ENCODE measurements around the gene CBFA2T2.
"Not testable (repeated sequence)": the region's sequence is repeated elsewhere in the genome, so short reads cannot be mapped to it uniquely, and the experiment has no call there.

The CBFA2T2 gene

DNA sequence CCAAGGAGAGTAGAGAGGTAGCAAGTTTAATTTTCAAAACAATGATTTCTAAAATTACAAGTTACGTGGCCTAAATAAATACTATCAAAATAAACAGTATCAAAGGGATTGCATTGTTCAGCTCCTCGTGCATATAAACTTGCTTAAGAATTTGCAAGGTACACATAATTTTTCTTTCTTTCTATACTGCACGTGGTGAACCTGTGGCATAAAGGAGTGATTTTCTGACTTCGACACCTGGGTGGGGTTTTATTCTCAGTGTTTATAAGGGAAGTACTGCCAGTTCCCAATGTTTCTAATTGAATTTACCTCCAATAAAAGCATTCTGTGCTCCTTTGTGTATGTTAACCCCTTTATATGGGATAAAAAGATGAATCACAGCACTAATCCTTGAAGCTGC, 122.1 kb downstream of the CBFA2T2 start:
- no peak overlapping the region for H3K9ac ChIP-seq (ENCODE audit: low read length)

DNA sequence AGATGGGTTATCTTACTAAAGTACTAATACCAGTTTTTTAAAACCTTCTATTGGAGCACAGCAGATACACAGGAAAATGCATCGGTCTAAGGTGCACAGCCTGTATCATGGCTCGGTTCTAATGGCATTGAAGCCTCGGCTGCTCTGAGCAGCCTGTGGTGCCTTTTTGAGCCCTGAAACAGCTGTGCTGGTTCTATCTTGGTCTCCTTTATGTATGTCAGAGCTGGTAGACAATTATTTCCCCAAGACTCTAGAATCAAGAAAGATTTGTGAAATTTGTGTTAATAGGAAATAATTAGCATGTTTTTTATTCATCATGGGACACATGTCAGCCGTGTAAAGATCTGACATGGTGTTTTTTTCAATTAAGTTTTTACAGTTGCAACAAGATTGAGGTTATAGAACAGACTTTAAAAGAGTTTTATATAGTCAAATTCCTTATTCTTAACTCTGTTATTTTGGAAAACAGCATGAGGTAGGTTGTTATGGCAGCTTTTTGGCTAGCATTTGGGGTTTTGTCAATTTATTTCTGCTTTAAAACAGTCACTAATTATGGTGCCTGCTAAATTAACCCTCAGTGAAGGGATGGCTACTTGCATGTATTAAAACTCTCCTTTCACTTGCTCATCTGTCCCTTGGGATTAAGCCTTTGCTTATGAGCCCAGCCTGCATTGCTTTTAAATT, 132.0 kb downstream of the CBFA2T2 start:
- Histone ChIP-seq H3K36me3 (ENCODE audit: control insufficient read depth, insufficient read depth, low read length, severe bottlenecking) (peaks cover 39% of the 10 kb centered on the region), H3K9ac (ENCODE audit: low read length) (no peak overlapping the region), H3K27me3 (replicated peaks; ENCODE audit: control insufficient read depth, insufficient read depth, low read length) (no peaks in the 10 kb centered on the region), H3K4me3 (ENCODE audit: low read length) (no peak overlapping the region), H3K4me1 (ENCODE audit: control insufficient read depth, insufficient read depth, low read length) (no peaks in the 10 kb centered on the region), H3K9me3 (ENCODE audit: control insufficient read depth, low read length) (no peaks in the 10 kb centered on the region)
- DNase-seq (ENCODE audit: low read depth) = no peak

More for the DNA sequence above, 122.1 kb downstream of the CBFA2T2 start:
- no peaks in the 10 kb centered on the region for H3K9me3 ChIP-seq (ENCODE audit: control insufficient read depth, low read length)
- H3K4me1 ChIP-seq (ENCODE audit: control insufficient read depth, insufficient read depth, low read length) = no peaks in the 10 kb centered on the region
- H3K27me3 ChIP-seq (replicated peaks; ENCODE audit: control insufficient read depth, insufficient read depth, low read length) = no peaks in the 10 kb centered on the region
- no peak for DNase-seq (ENCODE audit: low read depth)
- no peak overlapping the region for H3K4me3 ChIP-seq (ENCODE audit: low read length)
- H3K36me3 ChIP-seq (ENCODE audit: control insufficient read depth, insufficient read depth, low read length, severe bottlenecking) = peaks cover 63% of the 10 kb centered on the region

DNA sequence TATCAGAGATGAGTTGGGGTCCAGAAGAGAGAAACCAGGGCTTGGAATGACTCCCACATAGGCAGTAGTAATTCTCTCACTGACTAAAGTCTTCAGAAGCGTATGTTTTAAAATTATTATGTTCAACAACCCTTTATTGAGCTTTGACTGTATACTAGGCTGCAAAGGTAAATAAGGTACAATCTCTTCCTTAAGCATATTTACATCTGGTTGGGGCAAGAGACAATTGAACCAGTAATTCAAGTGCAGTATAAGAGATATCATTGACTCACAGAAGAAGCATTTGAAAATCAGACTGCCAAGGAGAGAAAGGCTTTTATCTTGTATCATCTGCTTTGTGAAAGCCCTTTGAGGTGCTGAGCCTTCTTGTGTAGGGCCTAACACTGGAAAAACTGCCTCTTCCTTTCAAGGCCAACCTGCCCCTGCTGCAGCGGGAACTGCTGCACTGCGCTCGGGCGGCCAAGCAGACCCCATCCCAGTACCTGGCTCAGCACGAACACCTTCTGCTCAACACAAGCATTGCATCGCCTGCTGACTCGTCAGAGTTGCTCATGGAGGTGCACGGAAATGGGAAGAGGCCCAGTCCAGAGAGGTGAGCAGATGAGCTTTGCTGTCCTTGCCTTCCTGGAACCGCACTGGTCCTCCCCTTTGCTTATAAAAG, 132.9 kb downstream of the CBFA2T2 start:
- no peaks in the 10 kb centered on the region for H3K4me1 ChIP-seq (ENCODE audit: control insufficient read depth, insufficient read depth, low read length)
- no peak for DNase-seq (ENCODE audit: low read depth)
- no peak overlapping the region for H3K4me3 ChIP-seq (ENCODE audit: low read length)
- no peaks in the 10 kb centered on the region for H3K27me3 ChIP-seq (replicated peaks; ENCODE audit: control insufficient read depth, insufficient read depth, low read length)
- no peak overlapping the region for H3K9ac ChIP-seq (ENCODE audit: low read length)
- no peaks in the 10 kb centered on the region for H3K9me3 ChIP-seq (ENCODE audit: control insufficient read depth, low read length)
- H3K36me3 ChIP-seq (ENCODE audit: control insufficient read depth, insufficient read depth, low read length, severe bottlenecking) = peaks cover 35% of the 10 kb centered on the region

DNA sequence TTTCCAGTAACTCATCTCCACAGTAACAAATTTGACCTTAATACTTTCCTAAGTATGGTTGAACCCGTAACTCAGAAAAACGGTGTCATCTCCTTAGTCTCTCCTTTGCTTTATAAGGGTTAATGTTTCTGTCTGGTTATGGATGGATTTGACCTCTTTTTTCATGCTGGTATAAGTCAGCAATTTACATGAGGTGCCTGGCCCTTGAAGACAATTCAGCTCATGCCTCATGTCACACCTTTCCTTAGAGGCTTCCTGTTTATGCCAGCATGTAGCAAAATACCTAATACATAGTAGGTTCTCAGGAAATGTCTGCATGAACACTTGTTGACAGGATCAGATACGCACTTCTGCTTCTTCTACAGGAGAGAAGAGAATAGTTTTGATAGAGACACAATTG, 134.5 kb downstream of the CBFA2T2 start:
- no peak for DNase-seq (ENCODE audit: low read depth)
- Histone ChIP-seq H3K36me3 (ENCODE audit: control insufficient read depth, insufficient read depth, low read length, severe bottlenecking) (peaks cover 51% of the 10 kb centered on the region), H3K9ac (ENCODE audit: low read length) (no peak overlapping the region)

DNA sequence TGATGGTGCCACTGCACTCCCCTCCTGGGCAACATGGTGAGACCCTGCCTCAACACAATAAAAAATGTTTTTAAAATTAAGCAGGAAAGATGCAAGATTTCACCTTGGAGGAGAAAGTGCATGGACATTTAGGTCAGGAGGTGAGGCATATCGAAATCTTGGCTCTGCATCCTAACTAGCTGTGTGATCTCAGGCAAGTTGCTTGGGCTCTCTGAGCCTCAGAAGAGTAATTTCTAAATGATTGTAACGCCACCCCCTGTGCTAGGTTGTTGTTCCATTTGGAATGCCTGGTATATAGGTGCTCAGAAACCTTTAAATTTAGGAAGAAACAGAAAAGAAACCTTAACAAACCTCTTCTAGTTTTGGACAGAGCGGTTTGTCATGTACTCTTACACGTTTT, 136.3 kb downstream of the CBFA2T2 start:
- Histone ChIP-seq H3K27me3 (replicated peaks; ENCODE audit: control insufficient read depth, insufficient read depth, low read length) (no peaks in the 10 kb centered on the region), H3K4me3 (ENCODE audit: low read length) (no peak overlapping the region), H3K9me3 (ENCODE audit: control insufficient read depth, low read length) (no peaks in the 10 kb centered on the region), H3K36me3 (ENCODE audit: control insufficient read depth, insufficient read depth, low read length, severe bottlenecking) (peaks cover 65% of the 10 kb centered on the region), H3K4me1 (ENCODE audit: control insufficient read depth, insufficient read depth, low read length) (no peaks in the 10 kb centered on the region), H3K9ac (ENCODE audit: low read length) (no peak overlapping the region)
- DNase-seq (ENCODE audit: low read depth) = no peak

More for the DNA sequence above, 134.5 kb downstream of the CBFA2T2 start:
- Histone ChIP-seq H3K9me3 (ENCODE audit: control insufficient read depth, low read length) (no peaks in the 10 kb centered on the region), H3K27me3 (replicated peaks; ENCODE audit: control insufficient read depth, insufficient read depth, low read length) (no peaks in the 10 kb centered on the region), H3K4me1 (ENCODE audit: control insufficient read depth, insufficient read depth, low read length) (no peaks in the 10 kb centered on the region), H3K4me3 (ENCODE audit: low read length) (no peak overlapping the region)

DNA sequence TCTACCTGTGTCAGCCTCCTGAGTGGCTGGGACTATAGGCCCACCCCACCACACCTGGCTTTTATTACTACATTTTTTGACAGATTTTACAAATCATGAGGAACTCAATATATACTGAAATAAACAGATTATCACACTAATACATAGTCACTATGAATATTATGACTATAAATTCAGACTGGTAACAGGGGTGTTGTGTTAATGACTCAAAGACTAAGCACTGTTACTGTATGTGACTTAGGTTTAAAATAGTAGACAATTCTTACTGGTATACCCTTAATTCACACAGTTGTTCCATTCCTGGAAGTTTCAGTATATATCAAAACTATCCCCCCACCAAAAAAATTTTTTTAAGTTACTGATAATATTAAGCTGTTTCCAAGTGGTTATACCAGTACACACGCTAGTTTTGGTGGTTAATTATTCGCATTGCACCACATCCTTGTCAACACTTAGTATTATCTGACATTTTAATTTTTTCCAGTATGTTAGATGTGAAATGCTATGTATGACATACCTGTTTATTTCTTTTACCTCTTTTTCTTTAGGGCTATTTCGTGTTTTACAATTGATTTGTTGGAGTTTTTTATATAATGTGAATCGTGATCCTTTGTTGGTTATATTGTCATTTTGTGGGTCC, 137.8 kb downstream of the CBFA2T2 start:
- no peak overlapping the region for H3K4me3 ChIP-seq (ENCODE audit: low read length)
- H3K27me3 ChIP-seq (replicated peaks; ENCODE audit: control insufficient read depth, insufficient read depth, low read length) = no peaks in the 10 kb centered on the region
- no peaks in the 10 kb centered on the region for H3K4me1 ChIP-seq (ENCODE audit: control insufficient read depth, insufficient read depth, low read length)
- no peak overlapping the region for H3K9ac ChIP-seq (ENCODE audit: low read length)
- H3K9me3 ChIP-seq (ENCODE audit: control insufficient read depth, low read length) = no peaks in the 10 kb centered on the region
- peaks cover 65% of the 10 kb centered on the region for H3K36me3 ChIP-seq (ENCODE audit: control insufficient read depth, insufficient read depth, low read length, severe bottlenecking)
- no peak for DNase-seq (ENCODE audit: low read depth)

DNA sequence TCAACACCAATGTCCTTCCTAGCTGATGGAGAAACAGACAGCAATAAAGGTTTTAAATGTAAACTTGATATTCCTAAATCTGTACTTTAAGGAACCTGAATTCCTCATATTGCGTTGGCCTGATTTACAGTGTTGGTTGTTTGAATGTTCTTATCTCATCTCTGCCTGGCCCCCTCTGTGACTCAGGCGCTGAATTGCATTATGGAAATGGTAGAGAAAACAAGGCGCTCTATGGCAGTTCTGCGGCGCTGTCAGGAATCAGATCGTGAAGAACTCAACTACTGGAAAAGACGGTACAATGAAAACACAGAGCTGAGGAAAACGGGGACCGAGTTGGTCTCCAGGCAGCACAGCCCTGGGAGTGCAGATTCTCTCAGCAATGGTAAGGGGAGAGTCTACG, 139.6 kb downstream of the CBFA2T2 start:
- H3K9me3 ChIP-seq (ENCODE audit: control insufficient read depth, low read length) = no peaks in the 10 kb centered on the region
- no peak overlapping the region for H3K9ac ChIP-seq (ENCODE audit: low read length)
- no peak overlapping the region for H3K4me3 ChIP-seq (ENCODE audit: low read length)
- no peaks in the 10 kb centered on the region for H3K27me3 ChIP-seq (replicated peaks; ENCODE audit: control insufficient read depth, insufficient read depth, low read length)
- no peaks in the 10 kb centered on the region for H3K4me1 ChIP-seq (ENCODE audit: control insufficient read depth, insufficient read depth, low read length)
- peaks cover 60% of the 10 kb centered on the region for H3K36me3 ChIP-seq (ENCODE audit: control insufficient read depth, insufficient read depth, low read length, severe bottlenecking)
- DNase-seq (ENCODE audit: low read depth) = no peak

DNA sequence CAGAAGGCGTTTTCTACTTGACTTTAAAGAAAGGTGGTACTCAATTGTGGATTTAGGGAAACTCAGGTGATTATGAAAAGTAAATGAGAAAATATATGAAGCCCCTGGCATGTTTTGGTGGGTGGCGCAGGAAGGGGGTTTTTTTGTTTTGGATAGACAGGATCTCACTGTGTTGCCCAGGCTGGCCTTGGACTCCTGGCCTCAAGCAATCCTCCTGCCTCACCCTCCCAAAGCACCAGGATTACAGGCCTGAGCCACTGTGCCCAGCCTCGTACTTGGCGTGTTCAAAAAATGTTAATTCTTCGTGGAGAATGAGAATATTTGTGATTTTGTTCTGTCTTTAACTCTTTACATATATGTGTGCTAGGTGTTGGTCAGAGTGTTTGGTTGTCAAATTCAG, 140.1 kb downstream of the CBFA2T2 start:
- no peak for DNase-seq (ENCODE audit: low read depth)
- H3K36me3 ChIP-seq (ENCODE audit: control insufficient read depth, insufficient read depth, low read length, severe bottlenecking) = peaks cover 56% of the 10 kb centered on the region
- no peak overlapping the region for H3K4me3 ChIP-seq (ENCODE audit: low read length)
- no peaks in the 10 kb centered on the region for H3K9me3 ChIP-seq (ENCODE audit: control insufficient read depth, low read length)
- H3K27me3 ChIP-seq (replicated peaks; ENCODE audit: control insufficient read depth, insufficient read depth, low read length) = no peaks in the 10 kb centered on the region
- H3K4me1 ChIP-seq (ENCODE audit: control insufficient read depth, insufficient read depth, low read length) = no peaks in the 10 kb centered on the region
- no peak overlapping the region for H3K9ac ChIP-seq (ENCODE audit: low read length)

DNA sequence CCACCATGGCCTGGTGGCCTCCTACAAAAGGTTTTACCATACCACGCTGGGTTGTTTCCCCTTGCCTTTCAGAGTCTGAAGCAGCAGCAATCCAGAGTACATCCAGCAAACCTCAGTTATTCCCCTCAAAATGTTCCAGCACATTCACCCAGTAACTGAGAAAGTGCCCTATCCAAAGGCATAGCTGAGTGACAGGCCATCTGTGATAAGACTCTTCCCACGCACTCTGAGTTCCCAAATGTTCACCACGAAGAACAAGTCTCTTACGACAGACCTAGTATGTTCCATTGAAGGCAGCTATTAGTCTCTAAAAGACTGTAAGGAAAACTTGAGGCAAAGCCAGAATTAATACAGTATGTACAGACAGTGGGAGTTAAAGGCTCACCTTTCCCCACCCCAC, 140.6 kb downstream of the CBFA2T2 start:
- H3K27me3 ChIP-seq (replicated peaks; ENCODE audit: control insufficient read depth, insufficient read depth, low read length) = no peaks in the 10 kb centered on the region
- H3K9ac ChIP-seq (ENCODE audit: low read length) = no peak overlapping the region
- no peaks in the 10 kb centered on the region for H3K4me1 ChIP-seq (ENCODE audit: control insufficient read depth, insufficient read depth, low read length)
- DNase-seq (ENCODE audit: low read depth) = no peak
- H3K36me3 ChIP-seq (ENCODE audit: control insufficient read depth, insufficient read depth, low read length, severe bottlenecking) = peaks cover 54% of the 10 kb centered on the region
- H3K4me3 ChIP-seq (ENCODE audit: low read length) = no peak overlapping the region
- H3K9me3 ChIP-seq (ENCODE audit: control insufficient read depth, low read length) = no peaks in the 10 kb centered on the region

DNA sequence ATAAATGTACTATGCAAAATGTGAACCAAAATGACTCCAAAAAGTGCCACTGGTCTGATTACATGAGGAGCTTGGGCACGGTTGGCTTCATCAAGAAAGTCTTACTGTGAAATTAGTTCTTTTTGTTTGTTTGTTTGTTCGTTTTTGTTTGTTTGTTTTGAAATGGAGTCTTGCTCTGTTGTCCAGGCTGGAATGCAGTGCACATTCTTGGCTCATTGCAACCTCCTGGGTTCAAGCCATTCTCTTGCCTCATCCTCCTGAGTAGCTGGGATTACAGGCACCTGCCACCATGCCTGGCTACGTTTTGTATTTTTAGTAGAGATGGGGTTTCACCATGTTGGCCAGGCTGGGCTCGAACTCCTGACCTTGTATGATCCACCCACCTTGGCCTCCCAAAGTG, 142.0 kb downstream of the CBFA2T2 start:
- not testable (repeated sequence) for DNase-seq (ENCODE audit: low read depth); H3K9ac ChIP-seq (ENCODE audit: low read length); H3K4me1 ChIP-seq (ENCODE audit: control insufficient read depth, insufficient read depth, low read length); H3K27me3 ChIP-seq (replicated peaks; ENCODE audit: control insufficient read depth, insufficient read depth, low read length); H3K4me3 ChIP-seq (ENCODE audit: low read length); H3K9me3 ChIP-seq (ENCODE audit: control insufficient read depth, low read length)
- H3K36me3 ChIP-seq (ENCODE audit: control insufficient read depth, insufficient read depth, low read length, severe bottlenecking) = peaks cover 51% of the 10 kb centered on the region

DNA sequence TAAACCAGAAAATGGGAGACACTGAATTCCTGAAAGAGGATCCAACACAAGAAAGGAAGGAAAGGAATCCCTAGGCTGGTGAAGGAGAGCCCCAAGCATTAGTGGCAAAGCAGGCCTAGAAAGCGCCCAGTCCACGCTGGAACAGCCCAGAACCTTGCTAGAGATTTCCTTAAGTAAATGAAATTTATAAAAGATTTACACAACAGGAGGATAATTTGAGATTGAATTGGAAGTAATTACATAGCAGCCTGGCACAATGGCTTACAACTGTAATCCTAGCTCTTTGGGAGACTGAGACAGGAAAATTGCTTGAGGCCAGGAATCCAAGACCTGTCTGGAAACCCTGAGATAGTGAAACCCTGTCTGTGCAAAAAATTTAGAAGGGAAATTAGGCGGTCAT, 145.4 kb downstream of the CBFA2T2 start:
- H3K4me1 ChIP-seq (ENCODE audit: control insufficient read depth, insufficient read depth, low read length) = no peaks in the 10 kb centered on the region
- no peak for DNase-seq (ENCODE audit: low read depth)
- H3K36me3 ChIP-seq (ENCODE audit: control insufficient read depth, insufficient read depth, low read length, severe bottlenecking) = peaks cover 49% of the 10 kb centered on the region

More for the DNA sequence above, 145.4 kb downstream of the CBFA2T2 start:
- Histone ChIP-seq H3K9ac (ENCODE audit: low read length) (no peak overlapping the region), H3K27me3 (replicated peaks; ENCODE audit: control insufficient read depth, insufficient read depth, low read length) (no peaks in the 10 kb centered on the region), H3K9me3 (ENCODE audit: control insufficient read depth, low read length) (no peaks in the 10 kb centered on the region), H3K4me3 (ENCODE audit: low read length) (no peak overlapping the region)

Measured in adipocyte (in vitro differentiated cells).